ENCODE measurements around the gene ASPSCR1. TPM values are rescaled to one million over a fixed set of nuclear protein-coding genes. Genes with fewer than 3 reads are reported as not detected.

The ASPSCR1 gene
- total and polyA plus RNA-seq, 2 donors (not counting 1 experiment from before 2014, with no cell fraction given): 6.3 to 35.7 TPM

- Histone ChIP-seq H3K36me3 (ENCODE audit: control insufficient read depth, insufficient read depth, low read length) (peaks cover 4% of the 10 kb centered on the region), H3K79me2 (ENCODE audit: control insufficient read depth, insufficient read depth, low read length) (no peaks in the 10 kb centered on the region), H3K9ac (ENCODE audit: insufficient read depth, low read length) (no peak overlapping the region), H2AFZ (ENCODE audit: low read length) (no peak overlapping the region), H3K4me3 (replicated peaks in 1 of 4; ENCODE audit: control extremely low read depth in 1 of 4, insufficient read depth in 1 of 4, low read depth in 3 of 4, low read length in 4 of 4) (no peak overlapping the region), H3K27ac (ENCODE audit: insufficient read depth, low read length) (no peak overlapping the region), H4K20me1 (ENCODE audit: control insufficient read depth, extremely low read depth, insufficient read depth, low read length) (no peaks in the 10 kb centered on the region), H3K4me1 (ENCODE audit: control insufficient read depth, extremely low read depth, insufficient read depth, low read length) (peaks cover 2% of the 10 kb centered on the region), H3K27me3 (ENCODE audit: control insufficient read depth, insufficient read depth, low read length) (no peaks in the 10 kb centered on the region), H3K9me3 (ENCODE audit: control insufficient read depth, insufficient read depth, low read depth, low read length) (no peaks in the 10 kb centered on the region), H3K4me2 (ENCODE audit: extremely low read depth, insufficient read depth, low read length) (no peak overlapping the region)
- no peak for DNase-seq (ENCODE audit: low read depth in 2 of 2)
- TF ChIP-seq EZH2 (IDR thresholded peaks at IDR 0.05; ENCODE audit: low read length, missing control alignments): no peak
- TF ChIP-seq CTCF (conservative IDR thresholded peaks at IDR 0.05 in 1 of 2, IDR thresholded peaks at IDR 0.05 in 1 of 2; ENCODE audit: low read depth in 1 of 2, low read length in 2 of 2): no peak
Measured at GRCh38 chr17:81934850-81935708, 42.4 kb upstream of the ASPSCR1 start.

DNA sequence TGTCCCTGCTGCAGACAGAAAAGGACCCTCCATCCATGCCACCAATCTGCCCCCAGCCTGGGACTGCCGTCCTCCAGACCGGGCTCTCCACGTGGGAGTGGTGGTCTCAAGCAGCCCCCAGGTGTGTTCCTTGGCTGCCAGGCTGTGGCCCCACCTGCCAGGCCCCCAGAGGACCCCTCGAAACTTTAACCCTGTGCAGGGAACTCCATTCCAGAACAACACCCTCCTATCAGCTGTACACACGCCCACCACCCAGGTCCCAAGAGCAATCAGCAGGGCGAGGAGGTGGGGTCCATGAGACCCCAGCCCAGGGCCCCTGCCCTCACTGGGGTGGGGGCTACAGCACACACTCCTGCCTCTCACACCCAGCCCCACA lies 41.7 kb upstream of the ASPSCR1 start:
- H3K4me2 ChIP-seq (ENCODE audit: extremely low read depth, insufficient read depth, low read length): no peak overlapping the region
- H3K4me1 ChIP-seq (ENCODE audit: control insufficient read depth, extremely low read depth, insufficient read depth, low read length): peaks cover 2% of the 10 kb centered on the region
- TF ChIP-seq CTCF (conservative IDR thresholded peaks at IDR 0.05 in 1 of 2, IDR thresholded peaks at IDR 0.05 in 1 of 2; ENCODE audit: low read depth in 1 of 2, low read length in 2 of 2): no peak
- TF ChIP-seq EZH2 (IDR thresholded peaks at IDR 0.05; ENCODE audit: low read length, missing control alignments): no peak
- peaks cover 4% of the 10 kb centered on the region for H3K36me3 ChIP-seq (ENCODE audit: control insufficient read depth, insufficient read depth, low read length)
- no peaks in the 10 kb centered on the region for H3K27me3 ChIP-seq (ENCODE audit: control insufficient read depth, insufficient read depth, low read length)
- no peak for DNase-seq (ENCODE audit: low read depth in 2 of 2)
- H3K9ac ChIP-seq (ENCODE audit: insufficient read depth, low read length): no peak overlapping the region
- no peaks in the 10 kb centered on the region for H3K79me2 ChIP-seq (ENCODE audit: control insufficient read depth, insufficient read depth, low read length)
- peak overlapping the region in 2 of 4 experiments; percentile 17 to 19 for H3K4me3 ChIP-seq (replicated peaks in 1 of 4; ENCODE audit: control extremely low read depth in 1 of 4, insufficient read depth in 1 of 4, low read depth in 3 of 4, low read length in 4 of 4)
- H3K9me3 ChIP-seq (ENCODE audit: control insufficient read depth, insufficient read depth, low read depth, low read length): no peaks in the 10 kb centered on the region
- H2AFZ ChIP-seq (ENCODE audit: low read length): no peak overlapping the region
- no peaks in the 10 kb centered on the region for H4K20me1 ChIP-seq (ENCODE audit: control insufficient read depth, extremely low read depth, insufficient read depth, low read length)
- no peak overlapping the region for H3K27ac ChIP-seq (ENCODE audit: insufficient read depth, low read length)

DNA sequence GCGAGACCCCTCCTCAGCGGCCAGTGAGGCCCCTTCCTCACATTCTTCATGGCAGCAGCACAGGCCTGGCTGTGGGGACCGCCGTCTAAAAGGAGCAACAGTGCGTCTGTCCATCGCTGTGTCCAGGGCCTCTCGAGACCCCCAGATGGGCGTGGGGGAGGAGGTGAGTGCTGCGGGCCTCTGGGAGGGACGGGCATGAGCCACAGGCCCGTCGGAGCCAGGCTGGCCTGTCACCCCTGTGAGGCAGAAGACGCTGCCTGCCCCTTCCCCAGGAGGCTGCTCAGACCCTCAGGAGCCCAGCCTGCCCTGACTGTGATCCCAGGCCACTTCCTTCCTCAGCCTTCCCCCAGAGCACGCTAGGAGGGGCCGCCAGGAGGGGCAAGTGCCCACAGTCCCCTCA lies 38.2 kb upstream of the ASPSCR1 start:
- Histone ChIP-seq H3K4me2 (ENCODE audit: extremely low read depth, insufficient read depth, low read length) (no peak overlapping the region), H3K79me2 (ENCODE audit: control insufficient read depth, insufficient read depth, low read length) (no peaks in the 10 kb centered on the region), H3K4me1 (ENCODE audit: control insufficient read depth, extremely low read depth, insufficient read depth, low read length) (peaks cover 2% of the 10 kb centered on the region), H3K9ac (ENCODE audit: insufficient read depth, low read length) (no peak overlapping the region), H2AFZ (ENCODE audit: low read length) (no peak overlapping the region), H3K27ac (ENCODE audit: insufficient read depth, low read length) (no peak overlapping the region), H3K36me3 (ENCODE audit: control insufficient read depth, insufficient read depth, low read length) (peaks cover 4% of the 10 kb centered on the region), H4K20me1 (ENCODE audit: control insufficient read depth, extremely low read depth, insufficient read depth, low read length) (no peaks in the 10 kb centered on the region), H3K27me3 (ENCODE audit: control insufficient read depth, insufficient read depth, low read length) (peaks cover 10% of the 10 kb centered on the region), H3K9me3 (ENCODE audit: control insufficient read depth, insufficient read depth, low read depth, low read length) (no peaks in the 10 kb centered on the region), H3K4me3 (replicated peaks in 1 of 4; ENCODE audit: control extremely low read depth in 1 of 4, insufficient read depth in 1 of 4, low read depth in 3 of 4, low read length in 4 of 4) (no peak overlapping the region)
- no peak for TF ChIP-seq CTCF (conservative IDR thresholded peaks at IDR 0.05 in 1 of 2, IDR thresholded peaks at IDR 0.05 in 1 of 2; ENCODE audit: low read depth in 1 of 2, low read length in 2 of 2)
- no peak for TF ChIP-seq EZH2 (IDR thresholded peaks at IDR 0.05; ENCODE audit: low read length, missing control alignments)
- no peak for DNase-seq (ENCODE audit: low read depth in 2 of 2)
